GM21367 (cell line): Measurements from ENCODE around the gene CADPS.

Experiments
- ATAC-seq: cut with Tn5 transposase; IDR thresholded peaks from one replicate; pipeline ENCODE4 v1.9.1; 2021; ENCODE audit not compliant: unreplicated experiment

The CADPS gene

GRCh38 chr3:62653796-62654195 lies 221.4 kb downstream of the CADPS start:
- no peak for ATAC-seq

- no peak for ATAC-seq
Observed at GRCh38 chr3:62647711-62648110, 227.5 kb downstream of the CADPS start.

GRCh38 chr3:62644493-62644892 lies 230.7 kb downstream of the CADPS start:
- ATAC-seq, result no peak

- no peak for ATAC-seq
Observed at GRCh38 chr3:62638316-62638715, 236.9 kb downstream of the CADPS start.

- ATAC-seq, result no peak
Observed at GRCh38 chr3:62636235-62636826, 238.9 kb downstream of the CADPS start.

- no peak for ATAC-seq
Observed at GRCh38 chr3:62632510-62633294, 242.5 kb downstream of the CADPS start.

- ATAC-seq, result no peak
Observed at GRCh38 chr3:62631488-62631887, 243.7 kb downstream of the CADPS start.

GRCh38 chr3:62630664-62631063 lies 244.6 kb downstream of the CADPS start:
- ATAC-seq, result no peak

GRCh38 chr3:62625268-62625667 lies 249.9 kb downstream of the CADPS start:
- ATAC-seq, result no peak

GRCh38 chr3:62624185-62624584 lies 251.0 kb downstream of the CADPS start:
- no peak for ATAC-seq

GRCh38 chr3:62622553-62623174 lies 252.6 kb downstream of the CADPS start:
- peak; percentile 61 for ATAC-seq

GRCh38 chr3:62621925-62622324 lies 253.3 kb downstream of the CADPS start:
- no peak for ATAC-seq

GRCh38 chr3:62621176-62621575 lies 254.0 kb downstream of the CADPS start:
- ATAC-seq, result no peak

GRCh38 chr3:62615258-62615849 lies 259.9 kb downstream of the CADPS start:
- no peak for ATAC-seq

- no peak for ATAC-seq
Observed at GRCh38 chr3:62614527-62614926, 260.7 kb downstream of the CADPS start.

- no peak for ATAC-seq
Observed at GRCh38 chr3:62611541-62612240, 263.5 kb downstream of the CADPS start.

- no peak for ATAC-seq
Observed at GRCh38 chr3:62607287-62608029, 267.8 kb downstream of the CADPS start.

GRCh38 chr3:62605413-62606068 lies 269.7 kb downstream of the CADPS start:
- ATAC-seq, result no peak

GRCh38 chr3:62604751-62605351 lies 270.4 kb downstream of the CADPS start:
- ATAC-seq, result no peak

GRCh38 chr3:62604298-62604697 lies 270.9 kb downstream of the CADPS start:
- no peak for ATAC-seq
